Endothelial cell (in vitro differentiated cells): ENCODE results near the gene GDF11. TPM values are rescaled to one million over a fixed set of nuclear protein-coding genes. Genes with fewer than 3 reads are reported as not detected.
A peak's percentile ranks its signal among the peaks of the same experiment; 100 is the strongest.

Experiments used
- DNase-seq: peaks from one replicate; pipeline ENCODE4 v3.0.0; 2021; ENCODE audit warnings: low spot score
- H3K27ac Mint-ChIP-seq: one replicate; pipeline ENCODE4 v1.8.0; 2021; ENCODE audit warnings: mixed read lengths, inconsistent platforms; ENCODE audit not compliant: unreplicated experiment
- H3K27me3 Mint-ChIP-seq: one replicate; pipeline ENCODE4 v1.8.0; 2021; ENCODE audit warnings: mild to moderate bottlenecking, moderate library complexity, mixed read lengths, inconsistent platforms; ENCODE audit not compliant: unreplicated experiment
- H3K36me3 Mint-ChIP-seq: one replicate; pipeline ENCODE4 v1.8.0; 2021; ENCODE audit warnings: mild to moderate bottlenecking, low read depth, mixed read lengths, inconsistent platforms; ENCODE audit not compliant: unreplicated experiment
- H3K4me1 Mint-ChIP-seq: one replicate; pipeline ENCODE4 v1.8.0; 2021; ENCODE audit warnings: mild to moderate bottlenecking, mixed read lengths, inconsistent platforms; ENCODE audit not compliant: unreplicated experiment
- H3K4me3 Mint-ChIP-seq: one replicate; pipeline ENCODE4 v1.8.0; 2021; ENCODE audit warnings: mild to moderate bottlenecking, mixed read lengths, inconsistent platforms; ENCODE audit not compliant: unreplicated experiment
- H3K9me3 Mint-ChIP-seq: one replicate; pipeline ENCODE4 v1.8.0; 2021; ENCODE audit warnings: mixed read lengths, inconsistent platforms; ENCODE audit not compliant: unreplicated experiment
- CTCF ChIP-seq: fragments of 200-600 bp; sonication (generic); IDR thresholded peaks from one replicate; pipeline ENCODE4 v1.5.0; 2021; ENCODE audit warnings: antibody characterized with exemption; ENCODE audit not compliant: unreplicated experiment
- total RNA-seq: library from RNA; stranded (reverse); fragmentation: NEBNext Ultra II Directional; extraction: Animal tissue kit (Norgen Biotek cat#: 25700); gene quantifications from one replicate; pipeline ENCODE4 v1.2.1, GENCODE V29; 2021; ENCODE audit not compliant: unreplicated experiment

The GDF11 gene
- total RNA-seq, 1 donor from 2014 or later, result 9.3 TPM

- no peak for TF ChIP-seq CTCF
- no peaks in the 10 kb centered on the region for H3K9me3 Mint-ChIP-seq
- H3K4me1 Mint-ChIP-seq, result peaks cover 41% of the 10 kb centered on the region
- H3K4me3 Mint-ChIP-seq, result peak overlapping the region; percentile 94
- peaks cover 29% of the 10 kb centered on the region for H3K27me3 Mint-ChIP-seq
- H3K36me3 Mint-ChIP-seq, result peaks cover 39% of the 10 kb centered on the region
- DNase-seq, result no peak
- H3K27ac Mint-ChIP-seq, result peak overlapping the region; percentile 77
These were observed 15.2 kb upstream of the GDF11 start for GRCh38 chr12:55727643-55728185.

GRCh38 chr12:55728186-55728938, 14.6 kb upstream of the GDF11 start:
- H3K9me3 Mint-ChIP-seq, result no peaks in the 10 kb centered on the region
- peaks cover 26% of the 10 kb centered on the region for H3K27me3 Mint-ChIP-seq
- H3K27ac Mint-ChIP-seq, result no peak overlapping the region
- peaks cover 41% of the 10 kb centered on the region for H3K4me1 Mint-ChIP-seq
- DNase-seq, result peak; percentile 73
- no peak for TF ChIP-seq CTCF
- peaks cover 37% of the 10 kb centered on the region for H3K36me3 Mint-ChIP-seq
- peak overlapping the region; percentile 94 for H3K4me3 Mint-ChIP-seq

- no peak for TF ChIP-seq CTCF
- Mint-ChIP-seq H3K4me1 (peaks cover 41% of the 10 kb centered on the region), H3K4me3 (peak within 1 kb of the TSS; percentile 94), H3K9me3 (no peaks in the 10 kb centered on the region), H3K27ac (peak within 1 kb of the TSS; percentile 95), H3K27me3 (peaks cover 26% of the 10 kb centered on the region), H3K36me3 (peaks cover 32% of the 10 kb centered on the region)
- peak; percentile 79 for DNase-seq
These were observed 13.7 kb upstream of the GDF11 start, which contains the start of gene CD63 for GRCh38 chr12:55728939-55729818. Gene CD63 (minus strand): TSS chr12:55729009. CDS start chr12:55728341, 668 bp downstream.

- Mint-ChIP-seq H3K27me3 (peaks cover 26% of the 10 kb centered on the region), H3K36me3 (peaks cover 23% of the 10 kb centered on the region), H3K4me1 (peaks cover 34% of the 10 kb centered on the region), H3K9me3 (no peaks in the 10 kb centered on the region), H3K4me3 (peak overlapping the region; percentile 89), H3K27ac (peak overlapping the region; percentile 95)
- TF ChIP-seq CTCF, result no peak
- peak; percentile 58 for DNase-seq
These were observed 12.8 kb upstream of the GDF11 start for GRCh38 chr12:55729819-55730818.
